GM12892 (cell line): ENCODE data around the gene RNF224.

Source experiments
- POLR2A ChIP-seq: IDR thresholded peaks from 2 replicates; pipeline ENCODE4 v1.6.1; 2011; ENCODE audit warnings: low read depth, low read length, control low read depth
- POLR2AphosphoS5 ChIP-seq: IDR thresholded peaks from 2 replicates; pipeline ENCODE4 v1.6.1; 2011; ENCODE audit warnings: low read depth, low read length, control low read depth

- TF ChIP-seq POLR2A (no peak), POLR2AphosphoS5 (no peak)
These were observed 2.2 kb upstream of the RNF224 start, which contains the start of gene CYSRT1 for GRCh38 chr9:137224830-137225694.
